GM20000 (cell line): ENCODE measurements around the gene PPP3CB.

Experiments
- DNase-seq: peaks from one replicate; pipeline ENCODE4 v3.0.0; 2012; ENCODE audit warnings: low spot score
- TF ChIP-seq, protein P1 (sequence below): IDR thresholded peaks from 2 replicates; pipeline ENCODE4 v1.5.1; 2012; ENCODE audit warnings: mild to moderate bottlenecking, control low read depth; ENCODE audit errors: extremely low read depth, missing control alignments

PPP3CB gene

DNA sequence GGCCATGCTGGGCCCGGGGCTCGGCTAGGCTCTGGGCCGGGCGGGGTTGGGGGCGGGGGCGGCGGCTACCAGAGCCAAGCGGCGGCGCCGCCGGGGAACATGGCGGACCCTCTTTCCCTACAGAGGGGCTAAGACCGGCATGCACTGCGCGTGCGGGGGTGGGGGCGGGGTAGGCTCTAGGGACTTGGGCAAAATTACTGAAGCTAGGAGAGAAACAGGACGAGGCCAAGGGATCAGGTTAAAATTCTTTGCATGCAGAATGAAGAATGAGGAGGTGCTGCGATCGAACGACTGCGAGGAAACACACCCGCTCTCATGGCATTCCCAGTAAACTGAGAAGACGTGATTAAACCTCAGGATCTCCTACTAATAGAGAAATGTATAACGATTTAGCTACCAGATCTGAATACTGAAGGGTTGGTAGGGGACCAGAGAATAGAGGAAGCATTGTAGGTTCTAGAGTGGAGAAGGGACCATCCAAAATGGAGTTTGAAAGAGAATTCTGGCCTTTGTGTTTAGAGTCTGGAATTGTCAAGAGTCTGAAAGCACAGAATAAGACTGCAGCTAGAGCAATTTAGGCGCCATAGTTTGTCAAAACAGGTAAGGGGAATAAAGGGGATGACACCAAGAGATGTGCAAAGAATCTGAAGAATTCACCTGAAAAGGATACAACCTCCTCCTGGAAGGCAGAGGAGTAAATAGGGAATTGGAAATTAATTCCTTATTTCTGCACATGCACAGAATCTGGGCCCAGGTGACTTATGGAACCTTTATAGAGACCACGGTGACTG lies at the start of gene PPP3CB:
TSS of gene PPP3CB (minus strand) at position 141 of the 791 bp plus-strand sequence. CDS start at position 6, 135 bp downstream.
- TF ChIP-seq, protein P1, sequence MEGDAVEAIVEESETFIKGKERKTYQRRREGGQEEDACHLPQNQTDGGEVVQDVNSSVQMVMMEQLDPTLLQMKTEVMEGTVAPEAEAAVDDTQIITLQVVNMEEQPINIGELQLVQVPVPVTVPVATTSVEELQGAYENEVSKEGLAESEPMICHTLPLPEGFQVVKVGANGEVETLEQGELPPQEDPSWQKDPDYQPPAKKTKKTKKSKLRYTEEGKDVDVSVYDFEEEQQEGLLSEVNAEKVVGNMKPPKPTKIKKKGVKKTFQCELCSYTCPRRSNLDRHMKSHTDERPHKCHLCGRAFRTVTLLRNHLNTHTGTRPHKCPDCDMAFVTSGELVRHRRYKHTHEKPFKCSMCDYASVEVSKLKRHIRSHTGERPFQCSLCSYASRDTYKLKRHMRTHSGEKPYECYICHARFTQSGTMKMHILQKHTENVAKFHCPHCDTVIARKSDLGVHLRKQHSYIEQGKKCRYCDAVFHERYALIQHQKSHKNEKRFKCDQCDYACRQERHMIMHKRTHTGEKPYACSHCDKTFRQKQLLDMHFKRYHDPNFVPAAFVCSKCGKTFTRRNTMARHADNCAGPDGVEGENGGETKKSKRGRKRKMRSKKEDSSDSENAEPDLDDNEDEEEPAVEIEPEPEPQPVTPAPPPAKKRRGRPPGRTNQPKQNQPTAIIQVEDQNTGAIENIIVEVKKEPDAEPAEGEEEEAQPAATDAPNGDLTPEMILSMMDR, result no peak
- peak; percentile 92 for DNase-seq

DNA sequence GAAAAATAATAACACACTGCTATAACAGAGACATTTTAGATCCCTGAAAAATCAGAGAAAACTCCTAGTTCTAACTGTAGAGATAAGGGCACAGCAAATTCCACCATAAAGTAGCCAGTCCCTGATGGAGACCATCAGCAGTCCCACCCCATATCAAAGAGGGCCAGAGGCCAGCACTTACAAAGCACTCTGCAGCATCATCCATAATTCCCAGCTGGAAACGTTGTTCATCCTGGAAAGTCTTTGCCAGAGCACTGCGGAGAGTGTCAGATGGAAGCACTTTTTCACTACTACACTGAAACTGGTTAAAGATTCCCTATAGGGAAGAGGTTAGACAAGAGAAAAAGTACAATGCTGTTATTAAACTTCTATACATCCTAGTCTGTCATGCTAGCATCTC lies 49.5 kb upstream of the PPP3CB start:
- no peak for DNase-seq
- TF ChIP-seq, protein P1, result no peak

DNA sequence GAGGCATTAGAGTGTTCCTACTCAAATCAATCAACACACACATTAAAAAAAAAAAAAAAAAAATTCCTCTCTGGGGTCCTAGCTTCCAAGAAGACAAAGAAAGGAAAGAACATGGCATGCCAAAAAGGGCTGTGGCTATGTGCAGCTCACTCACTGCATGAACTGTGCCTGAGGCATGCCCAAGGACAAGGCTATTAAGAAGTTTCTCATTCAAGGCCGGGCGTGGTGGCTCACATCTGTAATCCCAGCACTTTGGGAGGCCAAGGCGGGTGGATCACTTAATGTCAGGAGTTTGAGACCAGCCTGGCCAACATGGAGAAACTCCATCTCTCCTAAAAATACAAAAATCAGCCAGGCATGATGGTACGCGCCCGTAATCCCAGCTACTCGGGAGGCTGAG lies 41.9 kb upstream of the PPP3CB start:
- no peak for DNase-seq
- TF ChIP-seq, protein P1, result no peak

DNA sequence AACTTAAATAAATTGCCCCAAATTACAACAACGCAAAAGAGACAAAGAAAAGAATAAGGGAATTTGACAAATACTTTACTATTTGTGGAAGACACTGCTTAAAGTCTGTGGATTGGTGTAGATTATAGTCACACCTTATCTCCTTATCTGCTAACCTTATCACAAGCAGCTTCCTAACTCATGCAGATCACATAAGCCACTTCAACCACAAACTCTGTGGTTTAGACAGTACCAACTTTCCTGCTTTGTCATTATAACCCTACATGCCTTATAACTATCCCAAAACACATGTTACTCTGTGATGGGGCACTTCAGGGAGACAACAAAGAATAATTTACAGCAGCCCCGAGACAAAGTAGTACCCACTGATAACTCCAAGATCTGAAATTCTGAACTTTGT lies 41.5 kb upstream of the PPP3CB start:
- no peak for DNase-seq
- TF ChIP-seq, protein P1, result no peak

DNA sequence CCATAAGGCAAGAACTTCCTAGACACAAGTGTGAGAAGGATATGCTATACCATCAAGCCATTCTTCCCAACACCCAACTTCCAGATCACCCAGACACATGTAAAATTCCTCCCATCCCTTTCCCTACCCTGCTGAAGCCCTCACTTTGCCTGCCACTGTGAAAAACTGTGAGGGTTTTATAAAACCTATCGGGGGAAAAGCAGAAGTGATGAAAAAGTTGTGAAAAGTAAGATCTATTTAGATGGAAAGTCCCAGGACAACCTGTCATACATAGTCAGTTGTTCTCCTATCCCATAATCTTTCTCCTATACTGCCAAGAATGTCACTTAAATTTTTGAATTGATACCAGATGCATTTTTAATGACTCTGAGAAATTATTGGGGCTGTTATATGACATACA lies 39.0 kb upstream of the PPP3CB start:
- no peak for DNase-seq
- TF ChIP-seq, protein P1, result no peak

DNA sequence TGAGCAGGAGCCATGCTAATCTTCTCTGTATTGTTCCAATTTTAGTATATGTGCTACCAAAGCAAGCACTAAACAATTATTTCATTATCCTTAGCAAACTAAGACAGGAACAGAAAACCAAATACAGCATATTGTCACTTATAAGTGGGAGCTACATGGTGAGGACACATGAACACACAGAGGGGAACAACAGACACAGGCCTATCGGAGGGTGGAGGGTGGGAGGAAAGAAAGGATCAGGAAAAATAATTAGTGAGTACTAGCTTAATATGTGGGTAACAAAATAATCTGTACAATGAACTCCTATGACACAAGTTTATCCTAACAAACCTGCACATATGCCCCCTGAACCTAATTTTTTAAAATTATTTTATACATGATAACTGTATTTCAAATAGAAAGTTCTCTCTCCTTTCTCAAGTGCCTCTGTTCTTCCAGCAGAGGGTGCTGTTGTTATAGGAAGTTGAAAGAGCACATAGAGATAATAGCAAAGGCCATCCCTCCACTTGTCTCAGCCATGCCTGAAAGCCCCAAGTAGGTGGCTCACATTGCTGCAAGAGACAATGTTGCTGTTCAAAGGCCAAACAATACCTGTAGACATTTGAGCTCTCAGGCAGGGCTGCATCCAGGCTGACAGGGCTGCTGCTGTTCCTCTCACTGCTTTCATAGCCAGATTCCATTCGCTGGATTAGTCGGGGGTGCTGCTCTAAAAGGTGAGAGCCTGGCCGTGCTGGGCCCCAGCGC lies 33.4 kb upstream of the PPP3CB start:
- TF ChIP-seq, protein P1, result peak; percentile 41
- DNase-seq, result peak; percentile 77

DNA sequence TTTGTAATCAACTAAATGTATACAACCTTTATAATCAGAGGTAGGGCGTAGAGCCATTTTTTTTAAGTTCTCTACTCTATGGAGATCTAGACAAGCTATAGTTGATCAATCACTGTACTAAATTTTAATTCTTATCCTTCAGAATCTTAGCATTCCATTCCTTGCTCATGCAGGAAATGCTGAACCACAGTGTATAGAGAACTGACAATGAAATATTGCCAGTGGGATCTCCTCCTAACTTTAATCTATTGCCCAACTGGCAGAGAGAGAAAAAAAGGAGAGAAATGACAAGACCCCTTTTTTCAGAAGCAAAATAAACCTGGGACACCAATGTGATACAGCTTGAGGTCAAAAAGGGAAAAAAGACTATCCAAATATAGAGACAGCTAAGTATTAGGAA lies 26.4 kb upstream of the PPP3CB start:
- TF ChIP-seq, protein P1, result no peak

More for the DNA sequence above, 26.4 kb upstream of the PPP3CB start:
- no peak for DNase-seq
